Muscle of arm (tissue), 14 donors: Measurements from ENCODE around the gene ZNF143. TPM values are rescaled to one million over a fixed set of nuclear protein-coding genes. Genes with fewer than 3 reads are reported as not detected.
"Not testable (repeated sequence)": the region's sequence is repeated elsewhere in the genome, so short reads cannot be mapped to it uniquely, and the experiment has no call there.

ENCODE experiments used
- DNase-seq: peaks from one replicate; pipeline ENCODE4 v3.0.0-alpha.2; 2013
- long read RNA-seq, 11 donors: transcript quantifications; one replicate each; lab custom pipeline, GENCODE V29; 2026
- polyA plus RNA-seq, 12 donors: library from polyadenylated mRNA; unstranded; fragments of 120-200 nt; gene quantifications; one replicate each; pipeline ENCODE4 v1.2.1, GENCODE V29; 2013; ENCODE audit not compliant: insufficient read length in 12 of 12

The ZNF143 gene
- 10 to 100 TPM in 10 of 12 donors, 1 to 10 TPM in 1, not detected in 1; 8.2 to 20.9 (median 17.7) TPM for polyA plus RNA-seq
- long read RNA-seq, donor 1, partial matches to known transcripts: 0 of 1 reads
- long read RNA-seq, donor 1, other reads (novel, unspliced or antisense): 0 of 1 reads
- long read RNA-seq, donor 2, partial matches to known transcripts: 0 of 1 reads
- long read RNA-seq, donor 2, other reads (novel, unspliced or antisense): 0 of 1 reads
- long read RNA-seq, donor 3: 0 reads
- long read RNA-seq, donor 4, partial matches to known transcripts: 0 of 1 reads
- long read RNA-seq, donor 4, other reads (novel, unspliced or antisense): 0 of 1 reads
- long read RNA-seq, donor 5: 0 reads
- long read RNA-seq, donor 6: 0 reads
- long read RNA-seq, donor 7, partial matches to known transcripts: 0 of 1 reads
- long read RNA-seq, donor 7, other reads (novel, unspliced or antisense): 0 of 1 reads
- long read RNA-seq, donor 8, partial matches to known transcripts: 0 of 2 reads
- long read RNA-seq, donor 8, other reads (novel, unspliced or antisense): 0 of 2 reads
- long read RNA-seq, donor 9, partial matches to known transcripts: 0 of 1 reads
- long read RNA-seq, donor 9, other reads (novel, unspliced or antisense): 0 of 1 reads
- long read RNA-seq, donor 10, partial matches to known transcripts: 0 of 4 reads
- long read RNA-seq, donor 10, other reads (novel, unspliced or antisense): 0 of 4 reads
- long read RNA-seq, donor 11, partial matches to known transcripts: 0 of 1 reads
- long read RNA-seq, donor 11, other reads (novel, unspliced or antisense): 0 of 1 reads

DNA sequence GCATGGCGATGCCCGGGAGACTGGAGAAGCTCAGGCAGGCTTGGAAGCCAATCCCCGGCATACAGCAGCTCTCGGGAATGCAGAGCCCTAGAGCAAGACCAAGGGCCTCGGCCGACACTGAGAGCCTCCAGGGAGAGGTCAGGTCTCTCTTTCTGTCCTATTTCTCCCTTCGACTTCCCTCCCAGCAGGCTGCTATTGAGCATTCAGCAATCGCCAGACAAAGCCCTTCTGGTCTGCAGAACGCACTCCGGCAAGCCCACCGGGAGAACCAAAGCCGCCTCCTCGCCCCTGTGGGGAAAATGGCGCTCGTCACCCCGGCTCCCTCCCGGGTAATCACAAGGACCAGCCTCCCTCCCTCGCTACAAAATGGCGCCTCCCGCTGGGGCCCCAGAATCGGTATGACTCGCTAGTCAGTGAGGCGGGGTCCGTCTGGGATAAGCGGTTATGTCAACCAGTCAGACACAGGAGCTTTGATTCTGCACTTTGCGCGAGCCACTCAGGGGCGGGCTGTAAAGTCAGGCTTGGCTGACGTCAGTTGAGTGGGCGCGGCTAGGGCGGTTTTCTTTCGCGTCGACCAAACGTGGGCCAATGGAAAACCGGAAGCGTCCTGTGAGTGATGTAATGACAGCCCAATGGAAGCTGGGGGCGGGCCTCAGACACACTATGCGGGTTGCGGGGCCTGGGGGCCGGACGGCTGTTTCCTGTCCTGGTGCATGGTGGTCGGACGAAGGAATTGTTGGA, at the start of gene ZNF143:
Gene ZNF143 (plus strand): TSS at position 691 of the 741 bp plus-strand sequence. CDS start 10,297 bp downstream, outside the sequence.
- DNase-seq: peak; percentile 100

DNA sequence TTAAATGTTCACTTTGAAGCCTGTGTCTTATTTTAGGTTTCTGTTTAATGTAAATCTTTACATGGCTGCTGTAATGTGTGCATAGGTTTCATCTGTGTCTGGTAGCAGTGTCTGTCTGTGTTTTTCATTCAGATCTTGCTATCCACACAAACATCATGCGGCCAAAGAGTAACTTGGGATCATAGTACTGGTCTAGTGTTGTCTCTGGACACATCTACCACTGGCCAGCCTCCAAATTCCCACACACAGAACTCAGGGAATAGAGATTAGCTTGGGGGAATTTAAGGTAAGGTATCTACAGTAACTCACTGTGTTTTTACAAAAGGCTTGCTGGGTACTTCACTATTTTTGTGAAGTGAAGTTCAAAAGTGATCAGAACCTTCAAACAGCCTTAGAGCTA, 32.1 kb upstream of the ZNF143 start:
- no peak for DNase-seq

DNA sequence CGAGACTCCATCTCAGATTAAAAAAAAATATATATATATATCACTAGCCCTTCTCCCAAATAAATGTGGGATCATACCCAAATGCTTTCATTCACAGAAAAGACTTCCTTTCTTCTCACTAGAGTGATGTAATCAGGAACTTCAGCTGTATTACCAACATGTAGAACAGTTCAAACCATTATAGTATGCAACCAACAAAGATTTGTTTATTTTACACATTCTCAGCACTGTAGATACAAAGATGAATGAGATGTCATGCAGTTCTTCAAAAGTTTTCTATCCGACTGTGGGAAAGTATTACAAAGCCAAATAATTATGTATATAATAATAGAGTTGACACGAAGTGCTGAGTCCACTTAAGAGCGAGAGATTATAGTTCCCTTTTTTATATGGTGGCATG, 22.2 kb upstream of the ZNF143 start:
- DNase-seq: no peak

DNA sequence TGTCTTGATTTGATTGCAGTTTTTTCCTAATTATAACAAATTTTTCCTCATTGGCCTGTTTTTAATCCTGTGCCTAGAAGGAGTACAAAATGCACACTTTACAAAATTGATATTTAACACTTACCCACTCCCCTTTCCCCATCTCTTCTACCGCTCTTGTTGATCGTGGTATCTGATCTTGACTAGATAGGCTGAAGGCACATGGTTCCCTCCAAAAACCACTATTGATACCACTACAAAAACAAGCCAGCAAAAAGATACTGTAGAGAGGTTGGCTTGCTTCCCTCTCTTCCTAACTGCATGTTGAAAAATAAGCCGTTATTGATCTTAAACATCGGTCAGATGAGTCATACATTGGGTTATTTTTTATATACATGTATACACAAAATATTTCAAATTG, 14.6 kb upstream of the ZNF143 start:
- DNase-seq: no peak

DNA sequence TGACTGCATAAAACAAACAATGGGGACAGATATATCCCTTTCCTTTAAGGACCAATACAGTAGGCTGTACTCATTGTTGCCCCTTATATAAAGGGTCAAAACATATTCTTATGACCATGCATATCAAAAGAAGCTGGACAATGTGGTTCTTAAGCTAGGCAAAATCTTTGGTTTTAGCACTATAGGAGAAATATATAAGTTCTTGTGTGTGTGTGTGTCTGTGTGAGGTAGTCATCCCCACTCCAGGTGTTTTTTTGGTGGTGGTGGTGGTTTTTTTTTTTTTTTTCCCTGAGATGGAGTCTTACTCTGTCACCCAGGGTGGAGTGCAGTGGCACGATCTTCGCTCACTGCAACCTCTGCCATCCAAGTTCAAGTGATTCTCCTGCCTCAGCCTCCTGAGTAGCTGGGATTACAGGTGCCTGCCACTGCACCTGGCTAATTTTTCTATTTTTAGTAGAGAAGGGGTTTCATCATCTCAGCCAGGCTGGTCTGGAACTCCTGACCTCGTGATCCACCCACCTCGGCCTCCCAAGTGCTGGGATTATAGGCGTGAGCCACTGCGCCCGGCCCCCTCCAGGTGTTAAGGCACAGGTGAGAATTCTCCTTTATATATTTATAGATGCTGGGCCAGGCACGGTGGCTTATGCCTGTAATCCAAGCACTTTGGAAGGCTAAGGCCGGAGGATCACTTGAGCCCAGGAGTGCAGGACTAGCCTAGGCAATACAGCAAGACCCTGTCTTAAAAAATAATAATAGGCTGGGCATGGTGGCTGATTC, 12.0 kb upstream of the ZNF143 start:
- DNase-seq: no peak

DNA sequence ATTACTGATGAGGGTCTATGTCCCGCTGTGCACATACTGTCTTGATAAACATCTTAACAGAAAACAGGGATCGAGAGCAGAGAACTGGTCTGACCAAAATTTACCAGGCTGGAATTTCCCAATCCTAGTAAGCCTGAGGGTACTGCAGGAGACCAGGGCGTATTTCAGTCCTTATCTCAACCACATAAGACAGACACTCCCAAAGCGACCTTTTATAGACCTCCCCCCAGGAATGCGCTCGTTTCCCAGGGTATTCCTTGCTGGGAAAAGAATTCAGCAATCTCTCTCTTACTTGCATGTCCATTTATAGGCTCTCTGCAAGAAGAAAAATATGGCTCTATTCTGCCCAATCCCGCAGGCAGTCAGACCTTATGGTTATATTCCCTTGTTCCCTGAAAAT, 8.8 kb upstream of the ZNF143 start:
- not testable (repeated sequence) for DNase-seq

DNA sequence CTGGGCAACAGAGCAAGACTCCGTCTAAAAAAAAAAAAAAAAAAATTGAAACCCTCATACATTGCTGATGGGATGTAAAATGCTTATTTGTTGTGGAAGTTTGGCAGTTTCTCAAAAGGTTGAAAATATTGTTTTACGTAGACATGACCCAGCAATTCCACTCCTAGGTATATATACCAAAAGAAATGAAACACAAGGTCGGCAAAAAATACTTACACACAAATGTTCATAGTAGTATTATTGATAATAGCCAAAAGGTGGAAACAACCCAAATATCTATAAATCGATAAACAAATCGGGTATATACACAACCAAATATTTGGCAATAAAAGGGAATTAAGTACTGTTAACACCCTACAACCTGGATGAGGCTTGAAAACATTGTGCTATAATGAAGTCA, 5.1 kb upstream of the ZNF143 start:
- DNase-seq: no peak

DNA sequence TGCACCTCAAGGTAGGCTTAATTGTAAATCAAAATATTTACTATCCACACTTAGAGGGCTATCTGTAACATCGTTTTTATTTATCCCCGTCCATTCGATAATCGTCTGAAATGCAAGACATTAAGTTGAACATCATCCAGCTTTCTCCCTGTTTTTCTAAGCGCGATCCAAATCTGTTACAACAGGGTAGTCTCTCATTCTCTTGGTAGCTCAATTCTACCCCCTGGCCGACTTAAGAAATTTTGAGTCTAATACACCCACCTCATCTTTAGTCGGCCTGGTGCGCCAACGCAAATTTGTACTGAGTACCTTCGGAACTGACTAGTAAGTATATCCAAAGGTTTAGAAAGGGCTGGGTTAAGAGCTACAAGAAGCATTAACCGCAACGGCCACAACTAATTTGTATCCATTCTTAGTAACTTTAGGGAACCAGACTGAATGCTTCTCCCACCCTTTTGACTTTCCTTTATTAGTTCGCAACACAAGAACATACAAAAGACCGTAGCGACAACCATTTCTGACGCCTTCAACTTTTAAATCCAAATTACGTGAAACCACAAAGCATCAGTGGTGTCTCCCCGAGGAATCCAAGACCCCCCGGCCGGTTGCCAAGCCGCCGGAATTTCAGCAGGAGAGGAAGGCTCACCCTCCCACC, 1.0 kb upstream of the ZNF143 start:
- no peak for DNase-seq

DNA sequence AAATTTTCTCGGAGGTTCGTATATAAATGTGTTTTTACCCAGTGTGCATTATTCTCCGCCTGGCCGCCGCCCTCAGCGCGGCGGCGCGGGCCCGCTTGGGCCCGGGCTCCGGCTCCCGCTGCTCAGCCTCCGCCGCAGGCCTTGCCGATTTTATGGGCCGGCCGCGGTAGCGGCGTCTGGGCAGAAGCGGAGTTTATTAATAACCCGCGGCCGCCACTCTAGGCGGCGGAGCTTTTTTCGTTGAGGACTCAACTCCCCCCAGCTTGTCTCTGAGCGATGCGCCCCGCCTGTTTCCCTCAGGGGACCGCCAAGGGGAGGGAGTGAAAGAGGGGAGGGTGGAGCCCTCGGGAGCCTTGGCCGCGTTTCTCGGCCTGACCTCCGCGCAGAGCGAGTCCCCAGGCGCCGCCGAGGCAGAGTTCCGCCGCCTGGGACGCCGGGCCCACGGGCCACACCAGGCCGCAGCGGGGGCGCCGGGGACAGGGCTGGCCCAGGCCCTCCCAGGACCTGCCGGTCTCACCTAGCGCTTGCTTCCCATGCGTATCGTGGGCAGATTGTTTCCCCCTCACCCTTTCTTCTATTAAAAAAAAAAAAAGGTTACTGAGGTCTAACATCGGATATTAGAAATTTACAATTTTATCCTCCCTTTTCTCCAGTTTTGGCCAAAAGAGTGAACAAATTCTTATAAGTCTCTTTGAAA, 399 bp downstream of the ZNF143 start:
- peak; percentile 90 for DNase-seq

DNA sequence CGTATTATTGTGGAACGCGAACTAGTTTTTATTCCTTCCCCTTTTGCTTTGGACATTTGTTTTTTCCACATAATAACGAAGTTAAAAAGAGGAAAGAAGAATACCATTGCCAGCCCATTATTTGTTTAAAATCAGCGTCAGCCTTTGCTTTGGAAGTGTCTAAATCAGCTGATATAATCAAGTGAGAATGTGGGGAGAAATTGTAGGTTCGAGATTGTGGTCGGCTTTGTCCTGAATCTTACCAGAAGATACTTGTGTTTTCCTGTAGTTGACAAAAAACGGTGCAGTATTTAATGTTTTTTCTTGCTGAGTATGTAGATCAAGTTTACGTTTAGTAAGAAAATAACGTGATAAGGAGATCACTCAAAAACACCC, 935 bp downstream of the ZNF143 start:
- DNase-seq: no peak

DNA sequence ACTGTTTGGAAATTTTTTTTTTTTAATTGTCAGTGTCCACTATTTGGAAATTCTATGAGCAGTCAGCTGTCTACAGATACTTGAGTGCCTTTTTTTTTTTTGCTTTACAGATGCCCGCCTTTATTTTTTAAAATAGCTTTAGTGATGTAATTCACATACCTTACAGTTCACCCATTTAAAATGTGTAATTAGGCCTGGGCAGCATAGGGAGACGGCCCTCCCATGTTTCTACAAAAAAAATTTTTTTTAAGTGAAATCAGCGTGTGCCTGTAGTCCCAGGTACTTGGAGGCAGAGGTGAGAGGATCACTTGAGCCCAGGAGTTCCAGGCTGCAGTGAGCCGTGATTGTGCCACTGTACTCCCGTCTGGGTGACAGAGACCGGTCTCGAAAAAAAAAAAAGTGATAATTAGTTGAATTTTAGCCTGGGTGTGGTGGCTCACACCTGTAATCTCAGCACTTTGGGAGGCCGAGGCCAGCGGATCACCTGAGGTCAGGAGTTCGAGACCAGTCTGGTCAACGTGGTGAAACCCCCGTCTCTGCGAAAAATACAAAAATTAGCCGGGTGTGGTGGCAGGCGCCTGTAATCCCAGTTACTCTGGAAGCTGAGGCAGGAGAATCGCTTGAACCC, 1.5 kb downstream of the ZNF143 start:
- DNase-seq: no peak

DNA sequence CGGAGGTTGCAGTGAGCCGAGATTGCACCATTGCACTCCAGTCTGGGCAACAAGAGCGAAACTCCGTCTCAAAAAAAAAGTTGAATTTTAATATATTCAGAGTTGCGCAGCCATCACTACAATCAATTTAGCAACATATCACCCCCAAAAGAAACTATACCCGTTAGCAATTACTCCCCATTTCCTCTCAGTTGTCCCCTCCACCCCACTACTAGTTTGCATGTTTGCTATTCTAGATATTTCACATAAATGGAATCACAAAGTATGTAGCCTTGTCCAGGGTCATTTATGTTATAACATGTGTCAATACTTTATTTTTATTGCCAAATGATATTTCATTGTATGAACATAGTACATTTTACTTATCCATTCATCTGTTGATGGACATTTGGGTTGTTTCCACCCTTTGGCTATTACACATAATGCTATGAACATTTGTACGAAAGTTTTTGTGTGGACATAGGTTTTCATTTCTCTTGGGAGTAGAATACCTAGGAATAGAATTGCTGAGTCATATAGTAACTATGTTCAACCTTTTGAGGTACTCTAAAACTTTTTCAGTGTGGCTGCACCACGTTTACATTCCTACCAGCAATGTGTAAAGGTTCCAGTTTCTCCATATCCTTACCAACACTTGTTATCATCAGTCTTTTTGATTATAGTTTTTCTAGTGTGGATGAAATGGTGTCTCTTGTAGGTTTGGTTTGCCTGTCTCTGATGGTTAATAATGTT, 2.2 kb downstream of the ZNF143 start:
- DNase-seq: no peak

DNA sequence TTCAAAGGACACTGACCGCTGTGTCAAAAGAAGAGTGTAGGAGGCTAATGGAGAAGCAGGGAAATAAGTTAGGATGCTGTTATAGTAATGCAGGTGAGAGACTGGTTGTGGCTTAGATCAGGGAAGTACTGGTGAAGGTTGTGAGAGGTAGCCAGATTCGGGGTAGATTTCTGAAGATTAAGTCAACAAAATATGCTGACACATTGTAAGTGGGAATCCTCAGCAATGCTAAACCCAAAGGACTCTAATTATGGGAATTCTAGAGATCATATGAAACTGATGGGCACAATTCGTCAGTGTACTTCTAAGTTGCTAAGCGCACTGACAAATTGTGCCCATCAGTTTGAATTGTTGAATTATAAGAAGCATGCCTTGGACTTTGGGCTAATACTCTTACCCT, 10.0 kb downstream of the ZNF143 start:
- DNase-seq: no peak

DNA sequence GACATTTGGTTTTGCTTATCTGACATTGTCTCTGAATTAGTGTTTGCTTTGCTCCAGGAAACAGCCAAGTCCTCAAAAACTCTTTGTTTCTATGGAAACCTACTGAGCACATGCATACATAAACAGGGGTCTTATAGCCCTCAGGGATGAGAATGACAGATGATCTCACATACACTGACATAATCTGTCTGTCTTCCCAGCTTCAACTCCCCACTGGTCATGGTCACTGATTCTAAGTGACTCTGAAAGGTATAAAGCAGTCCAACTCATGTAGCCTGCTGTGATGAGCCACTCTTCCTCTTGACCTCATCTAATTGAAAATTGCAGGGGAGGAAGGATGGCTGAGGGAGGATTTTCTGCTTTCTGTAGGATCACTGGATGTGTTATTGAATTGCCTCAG, 12.6 kb downstream of the ZNF143 start:
- DNase-seq: no peak

DNA sequence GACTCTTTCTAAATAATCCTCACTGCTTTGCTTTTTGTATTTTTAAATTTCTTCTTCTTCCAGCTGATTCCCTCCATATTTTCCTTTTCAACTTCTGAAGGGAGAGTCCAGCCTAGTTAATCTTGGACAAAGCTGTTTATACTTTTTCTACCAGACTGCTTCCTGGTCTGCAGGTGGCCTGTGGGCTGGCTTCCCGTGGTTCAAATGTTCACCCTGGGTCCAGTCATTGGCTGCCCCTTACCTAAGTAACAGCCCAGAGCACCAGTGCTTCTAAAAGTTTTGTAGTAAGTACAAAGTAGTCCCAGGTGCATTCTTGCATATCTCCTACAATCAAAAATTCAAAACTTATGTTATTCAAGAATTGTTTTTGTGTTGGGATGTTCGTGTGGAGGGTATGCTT, 19.1 kb downstream of the ZNF143 start:
- DNase-seq: no peak

DNA sequence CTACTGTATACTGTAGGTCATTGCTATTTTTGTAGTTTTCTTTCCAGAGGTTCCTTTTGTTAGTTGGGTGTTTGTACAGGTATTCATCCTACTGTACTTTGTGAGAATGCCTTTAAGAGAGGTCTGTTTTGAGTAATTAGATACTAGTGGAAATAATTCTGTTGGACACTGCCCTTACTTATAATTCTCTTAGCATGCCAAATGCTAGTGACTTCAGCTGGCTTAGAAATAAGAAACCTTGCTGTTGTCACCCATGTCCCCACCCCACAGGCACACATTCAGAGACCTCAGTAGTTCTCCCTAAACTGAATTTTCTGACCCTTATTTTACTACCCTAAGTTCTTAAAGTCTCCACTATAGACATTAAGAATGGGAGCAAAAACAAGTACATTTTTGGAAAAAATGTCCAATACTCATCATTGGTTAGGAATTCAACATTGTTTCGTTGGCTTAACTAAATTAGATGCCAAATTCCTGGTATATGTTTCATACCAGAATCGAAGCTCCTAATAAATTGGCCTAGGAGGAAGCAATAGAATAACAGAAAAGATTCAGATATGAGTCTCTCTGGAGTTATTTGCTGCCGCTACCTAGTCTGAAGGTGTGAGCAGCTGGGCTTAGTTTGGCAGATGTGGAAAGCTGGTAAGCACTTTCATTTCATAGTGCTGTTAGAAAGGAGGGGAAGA, 28.4 kb downstream of the ZNF143 start:
- no peak for DNase-seq

DNA sequence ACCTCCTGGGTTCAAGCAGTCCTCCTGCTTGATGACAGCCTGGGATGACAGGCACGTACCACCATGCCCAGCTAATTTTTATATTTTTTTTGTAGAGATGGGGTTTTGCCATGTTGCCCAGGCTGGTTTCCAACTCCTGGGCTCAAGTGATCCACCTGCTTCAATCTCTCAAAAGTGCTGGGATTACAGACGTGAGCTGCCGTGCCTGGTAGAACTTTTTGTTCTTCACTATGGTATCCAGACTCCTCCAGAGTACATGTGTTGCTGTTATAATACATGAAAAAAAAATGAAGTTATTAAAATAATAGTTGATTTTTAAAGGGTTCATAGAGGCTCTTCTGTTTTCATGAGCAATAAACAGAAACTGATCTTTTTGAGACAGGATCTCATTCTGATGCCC, 29.6 kb downstream of the ZNF143 start:
- DNase-seq: no peak

DNA sequence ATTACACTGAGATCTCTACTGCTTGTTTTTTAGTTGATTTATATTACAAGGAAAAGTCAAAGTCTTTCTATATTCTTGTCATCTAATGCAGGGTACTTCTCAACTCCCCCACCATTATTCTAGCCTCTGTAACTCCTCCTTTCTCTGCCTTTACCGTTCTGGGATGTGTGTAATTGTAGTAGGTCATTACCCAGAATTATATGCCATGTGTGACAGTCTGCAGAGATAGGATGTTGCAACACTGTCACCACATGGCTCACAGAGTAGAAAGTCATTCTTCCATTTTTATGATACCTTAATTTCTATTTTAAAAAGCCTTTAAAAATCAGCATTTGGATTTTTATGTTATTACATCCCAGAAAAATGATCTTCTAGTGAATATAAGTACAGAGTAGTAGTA, 32.7 kb downstream of the ZNF143 start:
- DNase-seq: no peak

DNA sequence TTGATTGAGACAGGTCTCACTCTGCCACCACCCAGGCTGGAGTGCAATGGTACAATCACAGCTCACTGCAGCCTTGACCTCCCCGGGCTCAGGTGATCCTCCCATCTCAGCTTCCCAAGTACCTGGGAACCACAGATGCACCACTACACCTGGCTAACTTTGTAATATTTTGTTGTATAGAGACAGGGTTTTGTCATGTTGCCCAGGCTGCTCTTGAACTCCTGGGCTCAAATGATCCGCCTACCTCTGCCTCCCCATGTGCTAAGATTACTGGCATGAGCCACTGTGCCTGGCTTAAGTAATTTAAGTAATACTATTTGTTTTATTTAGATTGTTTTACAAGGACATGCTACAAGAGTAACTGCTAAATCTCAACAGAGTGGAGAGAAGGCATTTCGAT, 33.5 kb downstream of the ZNF143 start:
- no peak for DNase-seq
